Osteoblast (primary cell): Measurements from ENCODE around the gene SENP8. TPM values are rescaled to one million over a fixed set of nuclear protein-coding genes. Genes with fewer than 3 reads are reported as not detected.

Experiments
- DNase-seq: peaks from one replicate; pipeline ENCODE4 v3.0.0; 2011; ENCODE audit warnings: low spot score, mixed read lengths; ENCODE audit not compliant: insufficient read length; ENCODE audit errors: missing footprints
- H2AFZ ChIP-seq: 2 replicates; pipeline ENCODE4 v1.6.0; 2011; ENCODE audit warnings: mild to moderate bottlenecking, low read length
- H3K27ac ChIP-seq: 2 replicates; pipeline ENCODE4 v1.5.1; 2011; ENCODE audit warnings: mild to moderate bottlenecking, low read depth, low read length, moderate library complexity
- H3K27me3 ChIP-seq: 2 replicates; pipeline ENCODE4 v1.6.0; 2012; ENCODE audit warnings: mild to moderate bottlenecking, control low read depth, inconsistent platforms, low read length, moderate library complexity; ENCODE audit not compliant: insufficient read depth
- H3K36me3 ChIP-seq: 2 replicates; pipeline ENCODE4 v1.5.1; 2011; ENCODE audit warnings: mild to moderate bottlenecking, low read length, control low read depth, moderate library complexity; ENCODE audit not compliant: insufficient read depth
- H3K4me1 ChIP-seq: 2 replicates; pipeline ENCODE4 v1.5.1; 2011; ENCODE audit warnings: mild to moderate bottlenecking, low read length, control low read depth, moderate library complexity; ENCODE audit not compliant: insufficient read depth
- H3K4me2 ChIP-seq: 2 replicates; pipeline ENCODE4 v1.6.0; 2011; ENCODE audit warnings: mild to moderate bottlenecking, low read length; ENCODE audit not compliant: insufficient read depth
- H3K4me3 ChIP-seq: fragments of 200-600 bp; sonication (generic); 3 replicates; pipeline ENCODE4 v1.5.1; 2012; ENCODE audit warnings: mild to moderate bottlenecking, low read length, inconsistent platforms; ENCODE audit not compliant: insufficient read depth
- H3K79me2 ChIP-seq: 2 replicates; pipeline ENCODE4 v1.6.0; 2012; ENCODE audit warnings: mild to moderate bottlenecking, low read length, control low read depth, inconsistent platforms; ENCODE audit not compliant: insufficient read depth
- H3K9me3 ChIP-seq: 2 replicates; pipeline ENCODE4 v1.5.1; 2011; ENCODE audit warnings: low read depth, low read length, control low read depth
- H4K20me1 ChIP-seq: 2 replicates; pipeline ENCODE4 v1.6.0; 2012; ENCODE audit warnings: mild to moderate bottlenecking, low read length, control low read depth; ENCODE audit not compliant: insufficient read depth
- CTCF ChIP-seq: IDR thresholded peaks from 2 replicates; pipeline ENCODE4 v1.5.1; 2011; ENCODE audit warnings: mild to moderate bottlenecking, low read depth, low read length, moderate library complexity; ENCODE audit errors: extremely low read depth
- total RNA-seq: library from RNA; depleted of rRNA; stranded (reverse); fragments of >200 nt; gene quantifications from 2 replicates; pipeline ENCODE4 v1.2.3, GENCODE V29; 2012

Gene SENP8
- total RNA-seq, 1 donor: 2.5 TPM

GRCh38 chr15:72086010-72086697, 32.0 kb upstream of the SENP8 start:
- Histone ChIP-seq H3K27me3 (no peaks in the 10 kb centered on the region), H3K4me1 (no peaks in the 10 kb centered on the region), H3K4me3 (no peak overlapping the region), H2AFZ (no peak overlapping the region), H3K9me3 (no peaks in the 10 kb centered on the region), H3K79me2 (peaks cover 38% of the 10 kb centered on the region), H3K27ac (no peak overlapping the region), H3K4me2 (no peak overlapping the region), H4K20me1 (peaks cover 16% of the 10 kb centered on the region), H3K36me3 (no peaks in the 10 kb centered on the region)
- DNase-seq: no peak
- no peak for TF ChIP-seq CTCF

GRCh38 chr15:72086920-72087648, 31.1 kb upstream of the SENP8 start:
- Histone ChIP-seq H3K36me3 (no peaks in the 10 kb centered on the region), H3K4me2 (no peak overlapping the region), H3K4me1 (no peaks in the 10 kb centered on the region), H3K27me3 (no peaks in the 10 kb centered on the region), H3K79me2 (peaks cover 45% of the 10 kb centered on the region), H3K4me3 (no peak overlapping the region), H4K20me1 (peaks cover 16% of the 10 kb centered on the region), H2AFZ (no peak overlapping the region), H3K27ac (no peak overlapping the region), H3K9me3 (no peaks in the 10 kb centered on the region)
- no peak for DNase-seq
- TF ChIP-seq CTCF: no peak

- no peaks in the 10 kb centered on the region for H3K9me3 ChIP-seq
- no peak for DNase-seq
- peaks cover 16% of the 10 kb centered on the region for H4K20me1 ChIP-seq
- no peak overlapping the region for H3K27ac ChIP-seq
- H3K27me3 ChIP-seq: no peaks in the 10 kb centered on the region
- H2AFZ ChIP-seq: no peak overlapping the region
- no peaks in the 10 kb centered on the region for H3K4me1 ChIP-seq
- TF ChIP-seq CTCF: no peak
- H3K4me3 ChIP-seq: no peak overlapping the region
- H3K79me2 ChIP-seq: peaks cover 79% of the 10 kb centered on the region
- H3K4me2 ChIP-seq: no peak overlapping the region
- H3K36me3 ChIP-seq: no peaks in the 10 kb centered on the region
Observed at GRCh38 chr15:72092006-72092405, 26.2 kb upstream of the SENP8 start.

- Histone ChIP-seq H3K27me3 (no peaks in the 10 kb centered on the region), H3K9me3 (no peaks in the 10 kb centered on the region), H3K79me2 (peaks cover 77% of the 10 kb centered on the region), H3K4me2 (no peak overlapping the region), H3K27ac (no peak overlapping the region), H3K36me3 (no peaks in the 10 kb centered on the region), H3K4me3 (no peak overlapping the region), H3K4me1 (no peaks in the 10 kb centered on the region), H2AFZ (no peak overlapping the region), H4K20me1 (peaks cover 16% of the 10 kb centered on the region)
- no peak for TF ChIP-seq CTCF
- no peak for DNase-seq
Observed at GRCh38 chr15:72092691-72093090, 25.5 kb upstream of the SENP8 start.
